DND-41 (cell line): ENCODE data around the gene EXOG.

Source experiments
- CTCF ChIP-seq: IDR thresholded peaks from 2 replicates; pipeline ENCODE4 v1.5.1; 2012; ENCODE audit warnings: borderline replicate concordance, low read length, moderate library complexity, mild to moderate bottlenecking; ENCODE audit not compliant: poor library complexity, severe bottlenecking; ENCODE audit errors: extremely low read depth
- EZH2 ChIP-seq: IDR thresholded peaks from 3 replicates; pipeline ENCODE4 v1.6.1; 2012; ENCODE audit warnings: borderline replicate concordance, low read depth, mild to moderate bottlenecking, moderate library complexity, low read length, inconsistent platforms; ENCODE audit not compliant: severe bottlenecking

- TF ChIP-seq CTCF (no peak), EZH2 (no peak)
Measured at GRCh38 chr3:38524141-38524739, 28.1 kb downstream of the EXOG start.
